Dermis microvascular lymphatic vessel endothelial cell (primary cell): ENCODE results near the gene SMYD3. TPM values are rescaled to one million over a fixed set of nuclear protein-coding genes. Genes with fewer than 3 reads are reported as not detected.

Experiments
- DNase-seq, 2 donors: peaks; one replicate each; pipeline versions ENCODE4 v3.0.0 to v3.0.0-alpha.2; 2010; ENCODE audit warnings: low read depth in 2 of 2
- total RNA-seq: library from RNA; depleted of rRNA; stranded (reverse); fragments of >200 nt; gene quantifications from 2 replicates; pipeline ENCODE4 v1.2.1, GENCODE V29; 2014

The SMYD3 gene
- total RNA-seq, 1 donor from 2014 or later: 17.8 TPM

DNA sequence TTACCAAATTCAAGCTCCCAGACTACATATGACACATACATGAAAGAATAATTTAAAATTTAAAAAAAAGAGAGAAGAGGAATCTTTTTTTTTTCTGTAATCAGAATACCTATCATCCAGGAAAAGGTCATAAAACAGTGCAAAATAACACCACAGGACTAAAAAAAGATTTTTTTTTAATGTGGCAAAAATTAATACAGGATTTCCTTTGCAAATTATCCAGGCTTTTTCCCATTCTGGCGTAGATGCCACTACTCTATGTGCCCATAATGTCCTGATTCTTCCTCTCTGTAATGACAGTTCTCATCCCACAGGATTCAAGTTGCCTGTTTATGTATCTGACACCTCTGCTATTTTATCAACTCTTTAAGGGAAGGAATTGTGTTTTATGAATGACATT lies 429.6 kb downstream of the SMYD3 start:
- DNase-seq: peak; percentile 10 to 60

DNA sequence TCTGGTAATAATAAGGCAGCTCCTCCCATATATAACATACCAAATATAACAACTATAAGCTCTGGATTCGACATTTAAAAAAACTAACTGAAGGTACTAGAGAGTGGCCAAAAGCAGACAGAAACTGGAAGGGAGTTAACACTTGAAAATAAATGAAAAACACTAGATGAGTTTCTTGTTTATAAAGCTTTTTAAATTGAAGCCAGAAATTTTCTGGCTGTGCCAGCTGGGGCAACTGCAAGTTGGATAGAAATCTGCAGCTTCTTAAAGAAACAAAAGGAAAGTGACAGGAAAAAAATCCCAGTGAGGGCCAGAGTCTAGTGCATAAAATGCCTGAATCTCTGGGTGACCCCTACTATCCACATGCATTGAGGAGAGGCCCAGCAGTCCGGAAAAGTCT lies 432.7 kb downstream of the SMYD3 start:
- DNase-seq: no peak

DNA sequence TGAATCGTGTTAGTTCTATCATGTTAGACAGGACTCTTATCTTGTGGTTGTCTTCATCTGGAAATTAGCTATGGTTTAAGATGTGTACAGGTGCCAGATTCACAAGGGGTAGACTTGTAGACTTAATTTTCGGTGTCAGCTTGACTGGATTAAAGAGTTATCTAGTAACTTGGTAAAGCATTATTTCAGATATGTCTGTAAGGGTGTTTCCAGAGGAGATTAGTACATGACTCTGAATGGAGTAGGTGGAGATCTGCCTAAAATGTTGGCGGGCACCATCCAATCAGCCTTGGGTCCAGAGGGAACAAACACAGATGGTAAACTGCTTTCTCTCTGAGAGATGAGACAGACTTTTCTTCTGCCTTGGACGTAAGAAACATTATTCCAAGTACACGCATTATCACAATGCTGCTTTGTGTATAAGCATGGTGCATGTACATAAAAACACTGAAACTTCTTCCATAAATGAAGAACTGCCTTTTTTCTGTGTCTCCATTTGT lies 434.6 kb downstream of the SMYD3 start:
- DNase-seq: no peak

DNA sequence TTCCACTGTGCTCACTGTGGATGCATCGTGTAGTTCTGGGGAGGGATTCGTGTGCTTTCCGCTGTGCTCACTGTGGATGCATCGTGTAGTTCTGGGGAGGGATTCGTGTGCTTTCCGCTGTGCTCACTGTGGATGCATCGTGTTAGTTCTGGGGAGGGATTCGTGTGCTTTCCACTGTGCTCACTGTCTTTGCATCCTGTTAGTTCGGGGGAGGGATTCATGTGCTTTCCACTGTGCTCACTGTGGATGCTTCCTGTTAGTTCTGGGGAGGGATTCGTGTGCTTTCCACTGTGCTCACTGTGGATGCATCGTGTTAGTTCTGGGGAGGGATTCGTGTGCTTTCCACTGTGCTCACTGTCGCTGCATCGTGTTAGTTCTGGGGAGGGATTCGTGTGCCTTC lies 435.1 kb downstream of the SMYD3 start:
- DNase-seq: peak; percentile 27 to 32

DNA sequence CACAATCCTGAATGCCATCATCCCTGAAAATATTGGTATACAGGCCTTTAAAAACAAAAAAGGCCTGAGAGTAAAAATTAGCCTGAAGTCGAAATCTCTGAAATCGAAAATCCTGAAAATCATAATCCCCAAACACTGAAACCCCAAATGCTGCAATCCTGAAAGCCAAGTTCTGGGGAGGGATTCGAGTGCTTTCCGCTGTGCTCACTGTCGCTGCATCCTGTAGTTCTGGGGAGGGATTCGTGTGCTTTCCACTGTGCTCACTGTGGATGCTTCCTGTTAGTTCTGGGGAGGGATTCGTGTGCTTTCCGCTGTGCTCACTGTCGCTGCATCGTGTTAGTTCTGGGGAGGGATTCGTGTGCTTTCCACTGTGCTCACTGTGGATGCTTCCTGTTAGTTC lies 435.5 kb downstream of the SMYD3 start:
- DNase-seq: peak; percentile 4 to 14

DNA sequence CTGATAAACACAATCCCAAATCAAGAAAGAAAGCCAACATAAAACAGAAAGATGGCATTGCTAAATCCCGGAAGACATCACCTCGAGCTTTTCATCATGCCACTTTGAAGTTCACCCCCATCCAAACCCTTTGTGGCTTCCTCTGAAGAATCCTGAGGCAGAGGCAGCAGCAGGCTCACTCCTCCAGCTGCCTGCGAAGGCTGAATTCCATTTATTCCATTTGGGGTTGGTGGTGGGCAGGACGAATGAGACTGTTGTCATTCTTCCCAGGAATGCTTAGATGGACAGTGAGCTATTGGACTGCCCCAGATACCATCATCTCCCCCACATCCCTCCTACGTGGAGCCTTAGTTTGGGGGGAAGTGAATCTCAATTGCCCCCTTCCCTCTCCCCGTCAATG lies 437.5 kb downstream of the SMYD3 start:
- DNase-seq: no peak

DNA sequence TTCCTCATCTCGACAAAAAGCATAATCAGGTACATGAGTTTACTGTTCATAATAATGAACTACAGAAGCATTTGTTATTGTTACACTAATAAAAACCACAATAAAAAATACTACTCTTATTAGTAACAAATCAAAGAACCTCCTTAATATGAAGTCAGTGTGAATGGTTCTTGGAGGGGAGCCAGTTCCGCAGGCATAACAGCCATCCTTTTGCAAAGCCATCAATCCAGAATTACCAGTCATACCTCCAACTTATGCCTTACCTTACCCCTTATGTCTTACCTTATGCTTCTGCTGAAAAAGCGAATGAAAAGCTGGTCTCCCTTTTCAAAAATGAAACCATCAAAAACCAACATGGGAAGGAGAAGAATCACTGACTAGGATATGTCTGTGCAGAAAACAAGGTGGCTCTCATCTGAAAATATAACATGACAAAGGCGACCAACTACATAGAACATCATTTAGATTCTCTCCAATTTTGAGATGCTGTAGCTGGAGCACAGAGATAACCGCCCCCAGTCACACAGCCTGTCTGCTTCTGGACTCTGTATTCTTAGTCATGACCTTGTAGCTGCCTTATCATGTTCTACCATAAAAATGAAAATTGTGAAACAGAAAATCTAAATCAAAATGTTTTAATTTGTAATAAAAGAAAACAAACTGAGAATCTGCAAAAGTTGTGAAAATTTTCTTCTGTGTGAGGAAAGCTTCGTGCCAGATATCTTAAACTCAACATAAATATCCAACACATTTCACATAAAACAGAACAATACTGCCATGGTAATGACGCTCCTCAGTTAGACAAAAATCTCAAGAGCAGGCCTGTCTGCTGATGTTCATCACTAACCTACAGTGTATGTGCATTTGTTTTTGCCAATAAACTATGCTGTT lies 438.2 kb downstream of the SMYD3 start:
- no peak for DNase-seq

DNA sequence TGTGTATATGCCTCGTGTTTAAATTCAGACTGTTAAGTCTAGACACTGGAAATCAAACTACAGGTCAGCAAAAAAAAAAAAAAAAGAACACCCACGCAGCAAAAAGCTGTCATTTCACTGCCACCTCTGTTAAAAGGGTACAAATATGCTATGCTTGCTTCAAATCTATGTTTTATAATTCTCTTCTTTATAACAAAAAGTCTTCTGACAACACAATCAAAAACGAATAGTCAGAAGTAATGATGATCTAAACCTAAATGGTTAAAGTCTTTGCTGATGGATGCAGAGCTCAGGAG lies 438.9 kb downstream of the SMYD3 start:
- no peak for DNase-seq

DNA sequence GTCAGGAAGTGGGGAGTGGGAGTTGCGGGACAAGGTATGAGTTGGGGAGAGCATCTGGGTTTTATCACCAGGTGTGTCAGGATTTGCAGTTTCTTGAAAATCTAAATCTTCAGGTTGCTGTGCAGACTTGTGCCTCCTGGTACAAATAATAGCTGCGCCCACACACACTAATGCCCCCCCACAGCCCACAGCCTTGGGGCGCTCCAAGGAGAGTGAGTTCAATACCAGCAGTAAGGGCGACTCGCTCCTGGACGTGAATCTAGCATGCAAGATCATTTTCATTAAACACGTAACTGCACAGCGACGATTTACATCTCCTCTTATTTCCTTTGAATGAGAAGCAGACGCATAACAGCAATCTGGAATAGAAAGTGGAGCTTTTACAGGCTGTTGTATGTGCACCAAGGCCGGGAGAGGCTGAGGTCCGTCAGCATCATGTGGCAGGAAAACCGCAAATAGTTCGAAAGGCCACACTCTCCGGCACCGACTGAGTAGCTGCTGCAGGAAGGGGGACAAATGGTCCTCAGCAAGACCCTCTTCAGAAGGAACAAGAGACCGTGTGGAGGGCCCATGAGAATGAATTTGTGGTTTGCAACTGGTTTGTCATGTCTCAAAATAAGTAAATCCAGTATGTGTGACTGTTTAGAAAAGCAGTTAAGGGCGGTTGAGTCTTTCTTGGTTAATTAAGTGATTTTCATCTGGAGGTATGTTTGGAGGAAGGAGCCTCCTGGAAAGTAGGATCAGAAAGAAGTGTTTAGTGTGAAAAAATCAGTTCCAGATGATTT lies 439.5 kb downstream of the SMYD3 start:
- no peak for DNase-seq

DNA sequence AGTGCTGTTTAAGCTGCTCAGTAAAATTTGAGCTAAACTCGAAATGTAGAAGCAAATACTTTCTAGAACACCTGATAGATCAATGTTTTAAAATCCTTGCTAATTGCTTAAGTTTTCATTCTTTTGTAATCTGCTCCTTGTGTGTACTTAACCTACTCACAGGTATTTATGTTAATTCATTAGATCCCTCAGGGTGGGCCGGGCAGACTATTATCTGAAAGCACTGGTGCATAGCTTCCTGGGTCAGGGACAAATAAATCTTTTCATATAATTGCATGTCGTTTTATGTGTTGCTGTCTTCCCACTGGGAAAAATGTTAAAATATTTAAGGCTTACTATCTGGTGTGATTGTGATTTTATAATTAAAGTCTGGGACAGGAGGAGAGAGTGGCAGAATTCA lies 440.5 kb downstream of the SMYD3 start:
- no peak for DNase-seq

DNA sequence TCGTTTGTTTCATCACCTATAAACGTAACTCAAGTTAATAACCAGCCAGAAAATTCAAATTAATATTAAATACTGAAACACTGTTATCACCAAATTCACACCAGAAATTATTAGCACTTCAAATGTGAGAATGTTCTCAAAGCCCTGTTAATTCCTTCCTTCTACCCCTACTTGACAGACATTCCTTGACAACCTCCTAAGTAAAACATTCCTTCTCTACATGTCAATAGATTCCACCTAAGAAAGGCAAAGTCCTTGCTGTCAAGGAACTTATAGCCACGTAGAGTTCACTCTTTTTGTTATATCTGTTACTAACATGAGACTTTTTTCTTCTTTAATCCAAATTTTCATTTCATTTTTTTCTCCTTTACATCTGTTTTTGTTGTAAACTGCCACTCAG lies 441.5 kb downstream of the SMYD3 start:
- no peak for DNase-seq

DNA sequence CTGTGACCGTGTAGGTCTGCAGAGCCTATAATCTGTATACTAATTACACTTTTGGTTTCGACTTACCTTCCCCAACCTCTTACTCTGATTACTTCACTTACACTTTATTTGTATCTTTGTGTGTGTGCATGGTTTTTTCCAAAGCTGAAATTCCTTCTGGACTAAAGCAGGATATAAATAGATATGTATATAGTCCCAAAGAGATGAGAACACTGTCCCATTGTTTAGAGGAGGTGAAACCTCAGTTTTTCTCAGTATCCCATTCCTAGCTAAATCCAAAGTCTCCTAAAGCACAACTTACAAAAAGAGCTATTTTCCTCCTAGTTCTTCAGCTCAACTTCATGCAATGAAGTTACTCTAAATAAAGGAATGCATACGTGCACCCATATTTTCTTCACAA lies 442.2 kb downstream of the SMYD3 start:
- no peak for DNase-seq

DNA sequence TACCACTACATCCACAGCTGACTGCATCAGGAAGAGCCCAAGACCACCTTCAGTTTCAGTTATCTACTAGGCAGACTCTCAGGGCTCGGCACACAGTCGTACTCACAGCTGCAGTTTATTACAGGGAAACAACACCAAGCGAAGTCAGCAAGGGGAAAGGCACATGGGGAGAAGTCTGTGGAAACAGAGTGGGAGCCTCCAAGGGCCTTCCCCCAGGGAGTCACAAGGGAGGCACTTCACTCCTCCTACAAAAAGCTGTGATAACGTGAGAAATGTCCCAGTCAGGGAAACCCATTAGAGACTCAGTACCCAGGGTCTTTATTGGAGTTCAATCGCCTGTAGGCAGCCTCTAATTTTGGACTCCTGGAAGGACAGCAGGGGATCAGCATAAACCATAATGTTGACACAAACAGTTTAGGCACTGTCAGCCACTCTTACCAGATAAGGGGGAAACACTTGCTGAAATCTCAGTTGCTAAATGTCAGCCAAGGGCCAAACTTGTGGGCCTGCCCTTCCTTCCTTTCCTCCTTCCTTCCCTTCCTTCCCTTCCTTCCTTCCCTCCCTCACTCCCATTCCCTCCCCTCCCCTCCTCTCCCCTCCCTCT lies 444.0 kb downstream of the SMYD3 start:
- no peak for DNase-seq

DNA sequence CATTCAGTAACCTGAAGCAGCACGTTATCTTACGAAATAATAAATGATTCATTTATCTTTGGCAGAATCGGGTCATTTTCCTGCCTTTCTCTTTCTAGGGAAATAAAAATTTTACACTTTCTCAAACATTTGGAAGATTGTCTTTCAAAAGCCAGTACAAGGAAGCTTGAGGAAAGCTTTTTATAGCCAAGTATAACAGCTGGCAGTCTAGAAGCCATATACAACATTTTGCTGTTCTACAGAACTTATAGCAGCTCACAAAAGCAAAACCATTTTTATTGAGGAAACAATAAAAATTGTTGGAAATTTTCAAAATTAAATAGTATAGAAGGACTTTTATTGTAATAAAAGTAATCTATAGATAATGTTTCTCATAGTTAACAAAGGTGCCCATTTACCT lies 448.6 kb downstream of the SMYD3 start:
- no peak for DNase-seq

DNA sequence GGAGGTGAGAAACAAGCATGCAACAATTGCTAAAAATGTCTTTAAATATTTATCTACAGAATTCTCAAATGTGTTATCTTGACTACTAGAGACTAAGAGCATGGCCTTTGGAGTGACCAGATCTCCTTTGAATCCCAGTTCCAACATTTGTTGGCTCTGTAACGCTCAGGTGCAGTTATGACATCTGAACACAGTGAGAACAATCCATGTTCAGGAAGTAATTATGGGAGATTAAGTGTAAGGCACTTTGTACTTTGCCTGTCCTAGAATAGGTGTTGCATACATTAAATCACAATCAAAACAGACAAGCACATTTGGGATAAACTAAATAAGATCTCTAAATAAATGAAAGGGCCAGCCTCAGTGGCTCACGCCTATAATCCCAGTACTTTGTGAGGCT lies 454.5 kb downstream of the SMYD3 start:
- no peak for DNase-seq

DNA sequence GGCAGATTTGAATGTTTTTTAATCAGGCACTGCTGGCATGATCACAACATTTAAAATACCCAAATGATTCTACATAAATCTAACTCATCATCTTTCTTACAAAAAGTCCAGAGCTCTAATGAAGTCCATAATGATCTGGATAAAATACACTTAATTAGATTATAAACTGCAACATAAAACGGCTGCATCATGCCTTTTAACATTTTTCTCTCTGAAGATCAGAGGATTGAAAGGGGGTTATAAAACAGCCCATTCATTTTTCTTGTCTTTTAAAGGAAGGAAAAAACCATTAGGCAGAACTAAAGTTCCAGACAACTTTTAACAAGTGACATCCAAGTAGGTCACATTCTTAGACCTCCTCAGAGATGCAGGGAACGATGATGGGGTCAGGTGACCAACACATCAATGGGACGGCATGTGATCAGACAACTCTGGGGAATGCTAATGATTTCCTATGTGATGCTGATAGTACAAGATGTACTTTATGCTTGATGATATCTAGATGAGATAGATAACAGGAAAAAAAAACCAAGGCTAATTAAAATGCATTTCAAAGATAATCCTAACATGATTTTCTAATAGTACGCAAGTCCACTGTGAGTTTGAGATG lies 455.1 kb downstream of the SMYD3 start:
- no peak for DNase-seq

DNA sequence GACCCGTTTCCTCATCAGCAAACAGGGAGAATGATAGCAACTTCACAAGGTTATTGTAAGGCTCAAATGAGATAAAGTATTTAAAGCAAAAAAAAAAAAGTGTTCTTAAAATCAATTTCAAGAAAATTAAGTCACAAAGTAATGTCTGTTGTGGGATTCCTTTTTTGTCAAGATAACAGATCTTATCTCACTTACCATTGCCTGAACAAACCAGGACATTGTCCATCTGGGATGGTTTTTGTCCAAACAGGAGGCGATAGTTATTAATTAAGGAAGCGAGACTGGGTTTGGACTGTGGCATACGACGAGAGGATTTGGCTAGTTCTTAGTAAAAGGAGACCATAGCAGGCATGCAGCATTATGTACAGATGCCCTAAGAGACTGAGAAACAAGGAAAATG lies 458.4 kb downstream of the SMYD3 start:
- DNase-seq: no peak

DNA sequence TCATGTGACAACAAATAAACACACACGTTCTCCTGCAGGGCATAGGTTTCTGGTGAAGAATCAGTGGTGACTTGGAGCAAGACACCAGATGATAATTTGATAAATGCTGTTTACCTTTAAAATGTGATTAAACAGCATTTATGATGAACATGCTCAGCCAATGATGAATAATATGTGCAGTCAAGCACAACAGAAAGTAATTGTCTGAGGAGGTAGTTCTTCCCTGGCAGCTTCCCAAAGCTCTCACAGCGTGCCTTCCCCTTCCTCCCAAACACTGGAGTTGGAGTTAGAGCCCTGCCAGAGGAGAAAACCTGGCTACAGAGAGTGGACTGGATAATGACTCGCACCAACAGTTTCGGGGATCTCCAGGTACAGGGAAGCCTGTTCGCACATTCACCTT lies 463.5 kb downstream of the SMYD3 start:
- peak; percentile 15 to 74 for DNase-seq

DNA sequence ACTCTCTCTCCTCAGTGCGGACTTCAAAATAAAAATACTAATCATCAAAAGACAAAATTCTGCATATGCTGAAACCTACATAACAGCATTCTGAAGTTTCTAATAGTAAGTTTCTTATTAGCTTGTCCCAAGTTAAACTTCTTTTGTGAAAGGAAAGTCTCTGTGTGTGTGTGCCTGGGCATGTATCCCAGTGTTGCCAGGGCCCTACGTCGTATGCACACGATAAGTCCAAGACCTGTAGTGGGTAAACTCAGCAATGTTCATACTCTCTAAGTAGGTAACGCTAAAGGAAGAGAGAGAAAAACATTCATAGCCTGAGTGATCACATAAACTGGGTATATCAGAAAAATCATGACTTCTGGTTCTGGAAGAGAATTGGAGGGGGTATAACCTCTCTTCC lies 465.7 kb downstream of the SMYD3 start:
- no peak for DNase-seq

DNA sequence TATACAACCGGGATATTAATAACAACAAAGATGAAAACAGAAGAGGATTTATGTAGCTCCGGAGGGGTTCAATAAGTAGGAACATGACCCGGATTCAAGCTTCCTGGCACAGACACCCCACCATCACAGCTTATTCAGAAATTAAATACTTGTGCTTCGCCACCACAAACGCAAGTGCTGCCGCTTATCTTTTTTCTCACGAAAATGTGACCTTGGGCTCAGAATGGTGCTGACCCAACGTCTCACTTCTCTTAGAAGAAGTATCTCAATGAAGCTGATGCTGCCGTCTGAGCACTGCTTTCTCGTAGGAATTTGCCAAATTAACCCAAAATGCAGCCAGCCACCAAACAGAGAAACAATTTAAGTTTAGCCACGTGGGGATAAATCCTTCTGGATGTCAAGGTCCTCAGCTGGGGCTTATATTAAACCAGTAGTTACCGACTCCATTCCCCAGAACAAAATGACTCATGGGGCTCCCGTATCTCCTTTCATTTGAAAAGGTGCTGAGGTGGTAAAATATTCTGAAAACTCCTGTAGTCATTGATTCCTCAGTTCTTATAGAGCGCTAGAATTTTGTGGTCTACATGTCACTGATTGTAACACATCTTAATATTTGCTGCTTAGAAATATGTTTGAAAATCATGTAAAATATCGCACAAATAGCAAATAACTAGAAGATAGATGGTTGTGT lies 466.7 kb downstream of the SMYD3 start:
- no peak for DNase-seq

DNA sequence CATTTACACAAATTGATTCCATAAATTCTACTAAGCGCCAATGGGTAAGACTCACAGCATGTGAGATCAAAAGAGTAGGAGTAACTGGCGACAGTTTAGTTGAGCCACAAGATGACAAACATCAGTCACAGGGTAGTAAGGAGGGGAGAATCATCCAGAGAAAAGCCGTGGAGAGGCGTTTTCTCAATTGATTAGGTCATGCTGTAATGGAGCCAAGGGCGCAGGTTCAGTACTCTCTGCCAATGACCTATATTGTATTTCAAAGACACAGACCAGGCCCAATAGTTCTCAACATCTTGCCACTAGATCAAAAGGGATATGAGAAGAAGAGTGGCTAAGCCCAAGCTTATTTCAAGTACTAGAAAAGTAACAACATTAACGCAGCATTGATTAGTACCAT lies 467.5 kb downstream of the SMYD3 start:
- DNase-seq: no peak
